A549 (cell line): Measurements from ENCODE around the gene DOK6. TPM values are rescaled to one million over a fixed set of nuclear protein-coding genes. Genes with fewer than 3 reads are reported as not detected.

Experiments
- ATAC-seq, 2 experiments: fragments of 200-7000 bp in 1 of 2; fragments of >200 bp in 1 of 2; cut with Nextera tagmentation in 1 of 2; cut with Tn5 transposase in 1 of 2; 3 replicates each; pipeline versions ENCODE4 v1.8.0 to v1.9.1; 2018 to 2020; ENCODE audit warnings: mild to moderate bottlenecking in 1 of 2, moderate library complexity in 1 of 2
- CTCF ChIA-PET: fragments of 300-600 bp; sonication (Branson Sonifier 250); formaldehyde crosslinking; extraction: SDS; loops from one replicate; lab custom pipeline; 2021; ENCODE audit warnings: antibody characterized with exemption, inconsistent platforms; lab: Yijun Ruan, JAX
- POLR2A ChIA-PET: fragments of 350-600 bp; formaldehyde crosslinking; extraction: SDS; loops from one replicate; lab custom pipeline; 2021; ENCODE audit warnings: antibody characterized with exemption, inconsistent platforms; lab: Yijun Ruan, JAX
- DNase-seq, 2 experiments: peaks; one replicate each; pipeline versions ENCODE4 v3.0.0 to v3.0.0-alpha.2; 2011 to 2016; ENCODE audit warnings: low read depth in 1 of 2, low spot score in 1 of 2
- FAIRE-seq: peaks from 2 replicates; lab custom pipeline; 2011; peaks lifted over from hg19 to GRCh38; lab: Jason Lieb, UNC
- H3K27ac ChIP-seq, 2 experiments: fragments of >200 bp; sonication (Bioruptor Twin); formaldehyde crosslinking; 3 replicates each; pipeline ENCODE4 v1.5.1; 2016 to 2017
- H3K4me1 ChIP-seq: fragments of >200 bp; sonication (Bioruptor Twin); formaldehyde crosslinking; 3 replicates; pipeline ENCODE4 v1.6.1; 2016
- H3K4me2 ChIP-seq: fragments of >200 bp; sonication (Bioruptor Twin); formaldehyde crosslinking; 3 replicates; pipeline ENCODE4 v1.6.1; 2016
- H3K4me3 ChIP-seq: fragments of >200 bp; sonication (Bioruptor Twin); formaldehyde crosslinking; 3 replicates; pipeline ENCODE4 v1.5.1; 2016
- H3K9me3 ChIP-seq: fragments of >200 bp; sonication (Bioruptor Twin); formaldehyde crosslinking; 3 replicates; pipeline ENCODE4 v1.6.1; 2016
- CBX8 ChIP-seq: fragments of 200-600 bp; sonication (generic); IDR thresholded peaks from 2 replicates; pipeline ENCODE4 v1.6.1; 2016
- CEBPB ChIP-seq, 2 experiments: fragments of >200 bp in 1 of 2; sonication (Bioruptor Twin) in 1 of 2; formaldehyde crosslinking in 1 of 2; IDR thresholded peaks; 2 replicates each; pipeline ENCODE4 v1.6.1; 2012 to 2016
- CHD4 ChIP-seq: fragments of 200-600 bp; sonication (generic); IDR thresholded peaks from 2 replicates; pipeline ENCODE4 v1.6.1; 2016; ENCODE audit warnings: antibody characterized with exemption, mild to moderate bottlenecking, borderline replicate concordance
- EHF ChIP-seq: fragments of 250-450 bp; sonication (Bioruptor Pico); IDR thresholded peaks from 2 replicates; pipeline ENCODE4 v1.5.0; 2020; ENCODE audit warnings: mild to moderate bottlenecking
- FOSL2 ChIP-seq, 2 experiments: fragments of 450-650 bp in 1 of 2; fragments of >200 bp in 1 of 2; sonication (Bioruptor Twin) in 1 of 2; formaldehyde crosslinking; IDR thresholded peaks; 2 replicates each; pipeline versions ENCODE4 v1.5.0 to v1.6.1; 2016 to 2020; ENCODE audit warnings: mild to moderate bottlenecking in 1 of 2, moderate library complexity in 1 of 2
- GATA3 ChIP-seq: IDR thresholded peaks from 2 replicates; pipeline ENCODE4 v1.6.1; 2012; ENCODE audit warnings: borderline replicate concordance
- HDAC2 ChIP-seq: fragments of 200-600 bp; sonication (generic); IDR thresholded peaks from 2 replicates; pipeline ENCODE4 v1.6.1; 2016
- HEYL ChIP-seq: fragments of 250-450 bp; sonication (Bioruptor Pico); IDR thresholded peaks from 2 replicates; pipeline ENCODE4 v1.8.0; 2021; ENCODE audit warnings: mild to moderate bottlenecking, moderate library complexity
- HOXB5 ChIP-seq: fragments of 250-450 bp; sonication (Bioruptor Pico); IDR thresholded peaks from 2 replicates; pipeline ENCODE4 v1.5.0; 2020; ENCODE audit warnings: mild to moderate bottlenecking, moderate library complexity
- JUNB ChIP-seq: fragments of >200 bp; sonication (Bioruptor Twin); formaldehyde crosslinking; IDR thresholded peaks from 2 replicates; pipeline ENCODE4 v1.6.1; 2016
- KDM5A ChIP-seq: fragments of 200-600 bp; sonication (generic); IDR thresholded peaks from 2 replicates; pipeline ENCODE4 v1.6.1; 2016; ENCODE audit warnings: antibody characterized with exemption, mild to moderate bottlenecking
- MYC ChIP-seq: IDR thresholded peaks from 2 replicates; pipeline ENCODE4 v1.6.1; 2012; ENCODE audit warnings: mild to moderate bottlenecking, inconsistent platforms, low read length, improper control_type of control experiment, borderline replicate concordance
- NR3C1 ChIP-seq: fragments of >200 bp; sonication (Bioruptor Twin); formaldehyde crosslinking; IDR thresholded peaks from 3 replicates; pipeline ENCODE4 v1.6.1; 2017
- PHF8 ChIP-seq: fragments of 200-600 bp; sonication (generic); IDR thresholded peaks from 2 replicates; pipeline ENCODE4 v1.6.1; 2016; ENCODE audit warnings: low read depth, mild to moderate bottlenecking, antibody characterized with exemption, moderate library complexity, borderline replicate concordance
- POLR2A ChIP-seq: IDR thresholded peaks from 2 replicates; pipeline ENCODE4 v1.6.1; 2012; ENCODE audit warnings: mild to moderate bottlenecking, low read length
- POLR2AphosphoS2 ChIP-seq: conservative IDR thresholded peaks from 2 replicates; pipeline ENCODE4 v1.6.1; 2012; ENCODE audit warnings: low read length, improper control_type of control experiment, inconsistent platforms
- RAD21 ChIP-seq, 2 experiments: fragments of >200 bp in 1 of 2; sonication (Bioruptor Twin) in 1 of 2; formaldehyde crosslinking in 1 of 2; IDR thresholded peaks in 1 of 2; conservative IDR thresholded peaks in 1 of 2; 2 replicates in 1 of 2; 3 replicates in 1 of 2; pipeline ENCODE4 v1.6.1; 2012 to 2018; ENCODE audit warnings: inconsistent platforms in 1 of 2
- RARB ChIP-seq: fragments of 250-450 bp; sonication (Bioruptor Pico); IDR thresholded peaks from 2 replicates; pipeline ENCODE4 v1.8.0; 2021; ENCODE audit warnings: mild to moderate bottlenecking, moderate library complexity
- RFX5 ChIP-seq: fragments of 450-650 bp; IDR thresholded peaks from 2 replicates; pipeline ENCODE4 v1.7.1; 2014; ENCODE audit warnings: antibody characterized with exemption, mild to moderate bottlenecking, moderate library complexity
- RNF2 ChIP-seq: fragments of 200-600 bp; sonication (generic); IDR thresholded peaks from 2 replicates; pipeline ENCODE4 v1.6.1; 2016; ENCODE audit warnings: low read depth, mild to moderate bottlenecking, antibody characterized with exemption, moderate library complexity, borderline replicate concordance
- TFCP2L1 ChIP-seq: fragments of 250-450 bp; sonication (Bioruptor Pico); IDR thresholded peaks from 2 replicates; pipeline ENCODE4 v1.5.0; 2021; ENCODE audit warnings: mild to moderate bottlenecking
- ZC3H11A ChIP-seq: fragments of 450-650 bp; IDR thresholded peaks from 2 replicates; pipeline ENCODE4 v1.6.1; 2014; ENCODE audit warnings: antibody characterized with exemption, mild to moderate bottlenecking
- ZFP36 ChIP-seq: fragments of 450-650 bp; IDR thresholded peaks from 2 replicates; pipeline ENCODE4 v1.6.1; 2014; ENCODE audit warnings: borderline replicate concordance; ENCODE audit not compliant: partially characterized antibody
- ZNF302 ChIP-seq: fragments of 250-450 bp; sonication (Bioruptor Pico); IDR thresholded peaks from 2 replicates; pipeline ENCODE4 v1.9.0; 2021; ENCODE audit warnings: inconsistent platforms, mild to moderate bottlenecking, moderate library complexity
- WGBS: methylation state at CpG from one replicate; pipeline ENCODE4 v1.1.6; 2017; ENCODE audit errors: missing lambda C conversion rate; 5-methylcytosine and 5-hydroxymethylcytosine counted together
- polyA plus RNA-seq, 4 experiments: library from polyadenylated mRNA; depleted of rRNA in 3 of 4; stranded (reverse); fragments of >200 nt; fragmentation: RNase III in 1 of 4; extraction: RNeasy Plus Mini Kit Qiagen cat#74134 plus additional on column Dnase treatment in 1 of 4; gene quantifications; 2 replicates in 3 of 4; 3 replicates in 1 of 4; pipeline ENCODE4 v1.2.3, GENCODE V29; 2011 to 2017
- TF ChIP-seq, protein P1 (sequence below): fragments of 450-650 bp; IDR thresholded peaks from 2 replicates; pipeline ENCODE4 v1.6.1; 2014; ENCODE audit warnings: antibody characterized with exemption
- TF ChIP-seq, protein P2 (sequence below): fragments of 250-450 bp; sonication (Bioruptor Pico); IDR thresholded peaks from 2 replicates; pipeline ENCODE4 v1.5.0; 2020; ENCODE audit warnings: low read depth, mild to moderate bottlenecking, moderate library complexity
- TF ChIP-seq, protein P3 (sequence below): IDR thresholded peaks from 2 replicates; pipeline ENCODE4 v1.6.1; 2012; ENCODE audit warnings: low read depth, borderline replicate concordance
- TF ChIP-seq, protein P4 (sequence below): fragments of >200 bp; sonication (Bioruptor Twin); formaldehyde crosslinking; IDR thresholded peaks from 3 replicates; pipeline ENCODE4 v1.6.1; 2016
- TF ChIP-seq, protein P5 (sequence below): IDR thresholded peaks from 2 replicates; pipeline ENCODE4 v1.6.1; 2012
- TF ChIP-seq, protein P6 (sequence below): fragments of >200 bp; sonication (Bioruptor Twin); formaldehyde crosslinking; IDR thresholded peaks from 2 replicates; pipeline ENCODE4 v1.6.1; 2016

The DOK6 gene
- polyA plus RNA-seq, 2 of the 4 experiments (the other 2 are of a cell fraction) = not detected

DNA sequence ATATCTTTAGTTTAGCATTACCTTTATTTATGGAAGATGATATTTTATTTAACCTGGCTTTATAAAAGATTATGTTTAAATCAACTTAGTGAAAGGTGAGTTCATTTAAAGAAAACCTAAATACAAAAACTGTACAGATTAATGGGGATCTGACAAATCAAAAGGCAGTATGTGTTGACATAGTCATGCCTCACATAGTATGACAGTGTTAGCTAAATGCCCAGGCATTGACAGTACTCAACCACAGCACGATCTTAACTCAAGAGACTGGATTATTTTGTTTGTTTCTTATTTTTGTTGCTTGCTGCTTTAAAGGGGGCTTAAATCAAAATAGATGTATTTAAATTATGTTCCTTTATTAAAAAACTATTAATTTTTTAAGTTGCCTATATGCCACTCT lies 7.8 kb downstream of the DOK6 start:
- no peak for FAIRE-seq
- H3K4me2 ChIP-seq = no peak overlapping the region
- CTCF ChIA-PET = no interaction called here

DNA sequence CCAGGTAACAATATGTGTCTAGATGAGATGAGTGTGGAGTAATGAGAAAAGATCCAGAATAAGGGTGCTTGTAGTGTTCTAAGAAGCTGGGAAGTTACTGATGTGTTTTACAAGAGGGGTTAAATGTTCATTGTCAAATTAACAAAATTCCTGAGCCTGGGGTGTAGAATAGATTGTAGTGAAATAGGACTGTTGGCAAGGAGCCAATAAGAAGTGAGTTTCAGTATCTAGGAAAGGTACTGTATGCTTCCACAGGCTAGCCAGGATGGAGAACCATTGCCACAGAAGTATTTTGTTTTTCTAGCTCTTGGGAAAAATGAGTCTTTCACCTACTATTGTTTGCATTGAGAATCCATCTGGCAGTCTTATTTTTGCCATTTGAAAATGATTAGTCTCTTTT lies 10.5 kb downstream of the DOK6 start:
- FAIRE-seq = no peak
- CTCF ChIA-PET = interaction anchor here (0.6 kb wide), 1 partner anchor 89 kb away, joined by 3 read pairs; no protein-coding TSS in a partner anchor
- no peak overlapping the region for H3K4me2 ChIP-seq
- no peaks in the 10 kb centered on the region for H3K9me3 ChIP-seq
- H3K4me1 ChIP-seq = no peaks in the 10 kb centered on the region
- TF ChIP-seq HDAC2 (no peak), ZFP36 (no peak), POLR2AphosphoS2 (no peak), EHF (CRISPR knock-in tag) (no peak), HEYL (CRISPR knock-in tag) (no peak)
- TF ChIP-seq, protein P1, sequence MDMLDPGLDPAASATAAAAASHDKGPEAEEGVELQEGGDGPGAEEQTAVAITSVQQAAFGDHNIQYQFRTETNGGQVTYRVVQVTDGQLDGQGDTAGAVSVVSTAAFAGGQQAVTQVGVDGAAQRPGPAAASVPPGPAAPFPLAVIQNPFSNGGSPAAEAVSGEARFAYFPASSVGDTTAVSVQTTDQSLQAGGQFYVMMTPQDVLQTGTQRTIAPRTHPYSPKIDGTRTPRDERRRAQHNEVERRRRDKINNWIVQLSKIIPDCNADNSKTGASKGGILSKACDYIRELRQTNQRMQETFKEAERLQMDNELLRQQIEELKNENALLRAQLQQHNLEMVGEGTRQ = no peak
- TF ChIP-seq, all 56 proteins: peak for 0
- Histone ChIP-seq H3K27ac (no peak overlapping the region), H3K4me3 (no peak overlapping the region)
- no peak for DNase-seq
- no peak for ATAC-seq
- POLR2A ChIA-PET = no interaction called here

More for the DNA sequence above, 7.8 kb downstream of the DOK6 start:
- Histone ChIP-seq H3K4me1 (no peaks in the 10 kb centered on the region), H3K27ac (no peak overlapping the region), H3K9me3 (no peaks in the 10 kb centered on the region), H3K4me3 (no peak overlapping the region)
- DNase-seq = no peak
- POLR2A ChIA-PET = no interaction called here
- 0% methylated on average over 1 of the region's 1 CpG for WGBS
- TF ChIP-seq RAD21 (conservative IDR thresholded peaks at IDR 0.05 in 1 of 2, IDR thresholded peaks at IDR 0.05 in 1 of 2) = no peak
- TF ChIP-seq RNF2 = no peak
- no peak for TF ChIP-seq HOXB5 (CRISPR knock-in tag)
- TF ChIP-seq JUNB = no peak
- TF ChIP-seq POLR2A = no peak
- no peak for TF ChIP-seq CEBPB (IDR thresholded peaks at IDR 0.05)
- TF ChIP-seq, protein P2, sequence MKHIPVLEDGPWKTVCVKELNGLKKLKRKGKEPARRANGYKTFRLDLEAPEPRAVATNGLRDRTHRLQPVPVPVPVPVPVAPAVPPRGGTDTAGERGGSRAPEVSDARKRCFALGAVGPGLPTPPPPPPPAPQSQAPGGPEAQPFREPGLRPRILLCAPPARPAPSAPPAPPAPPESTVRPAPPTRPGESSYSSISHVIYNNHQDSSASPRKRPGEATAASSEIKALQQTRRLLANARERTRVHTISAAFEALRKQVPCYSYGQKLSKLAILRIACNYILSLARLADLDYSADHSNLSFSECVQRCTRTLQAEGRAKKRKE (CRISPR knock-in tag) = no peak
- TF ChIP-seq, protein P3, sequence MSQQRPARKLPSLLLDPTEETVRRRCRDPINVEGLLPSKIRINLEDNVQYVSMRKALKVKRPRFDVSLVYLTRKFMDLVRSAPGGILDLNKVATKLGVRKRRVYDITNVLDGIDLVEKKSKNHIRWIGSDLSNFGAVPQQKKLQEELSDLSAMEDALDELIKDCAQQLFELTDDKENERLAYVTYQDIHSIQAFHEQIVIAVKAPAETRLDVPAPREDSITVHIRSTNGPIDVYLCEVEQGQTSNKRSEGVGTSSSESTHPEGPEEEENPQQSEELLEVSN = no peak
- TF ChIP-seq CBX8 = no peak
- no peak for TF ChIP-seq PHF8
- TF ChIP-seq ZNF302 (CRISPR knock-in tag) = no peak
- TF ChIP-seq, protein P4, sequence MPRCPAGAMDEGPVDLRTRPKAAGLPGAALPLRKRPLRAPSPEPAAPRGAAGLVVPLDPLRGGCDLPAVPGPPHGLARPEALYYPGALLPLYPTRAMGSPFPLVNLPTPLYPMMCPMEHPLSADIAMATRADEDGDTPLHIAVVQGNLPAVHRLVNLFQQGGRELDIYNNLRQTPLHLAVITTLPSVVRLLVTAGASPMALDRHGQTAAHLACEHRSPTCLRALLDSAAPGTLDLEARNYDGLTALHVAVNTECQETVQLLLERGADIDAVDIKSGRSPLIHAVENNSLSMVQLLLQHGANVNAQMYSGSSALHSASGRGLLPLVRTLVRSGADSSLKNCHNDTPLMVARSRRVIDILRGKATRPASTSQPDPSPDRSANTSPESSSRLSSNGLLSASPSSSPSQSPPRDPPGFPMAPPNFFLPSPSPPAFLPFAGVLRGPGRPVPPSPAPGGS = no peak
- TF ChIP-seq TFCP2L1 (CRISPR knock-in tag) = no peak
- no peak for TF ChIP-seq CHD4
- TF ChIP-seq GATA3 = no peak
- no peak for ATAC-seq

DNA sequence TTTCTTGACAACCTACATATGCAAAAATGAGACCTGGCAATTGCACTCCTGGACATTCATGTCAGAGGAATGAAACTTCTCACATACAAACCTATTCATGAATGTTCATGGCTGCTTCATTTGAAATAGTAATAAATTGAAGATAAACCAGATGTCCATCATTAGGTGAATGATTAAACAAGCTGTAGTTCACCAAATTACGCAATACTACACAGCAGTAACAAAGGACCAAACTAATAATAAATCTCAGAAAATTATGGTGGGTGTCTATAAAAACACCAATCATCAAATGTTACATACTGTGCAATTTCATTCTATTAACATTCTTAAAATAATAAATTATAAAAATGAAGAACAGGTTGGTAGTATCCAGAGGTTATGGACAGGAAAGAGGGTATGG lies 13.5 kb downstream of the DOK6 start:
- Histone ChIP-seq H3K27ac (no peak overlapping the region), H3K4me2 (no peak overlapping the region), H3K4me3 (no peak overlapping the region), H3K4me1 (no peaks in the 10 kb centered on the region), H3K9me3 (no peaks in the 10 kb centered on the region)
- ChIA-PET POLR2A (no interaction called here), CTCF (no interaction called here)
- no peak for FAIRE-seq
- DNase-seq = no peak
- no peak for ATAC-seq
- TF ChIP-seq, protein P5, sequence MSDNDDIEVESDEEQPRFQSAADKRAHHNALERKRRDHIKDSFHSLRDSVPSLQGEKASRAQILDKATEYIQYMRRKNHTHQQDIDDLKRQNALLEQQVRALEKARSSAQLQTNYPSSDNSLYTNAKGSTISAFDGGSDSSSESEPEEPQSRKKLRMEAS = no peak
- no peak for TF ChIP-seq FOSL2 (IDR thresholded peaks at IDR 0.05)
- no peak for TF ChIP-seq FOSL2 (CRISPR knock-in tag; IDR thresholded peaks at IDR 0.05)
- TF ChIP-seq, protein P6, sequence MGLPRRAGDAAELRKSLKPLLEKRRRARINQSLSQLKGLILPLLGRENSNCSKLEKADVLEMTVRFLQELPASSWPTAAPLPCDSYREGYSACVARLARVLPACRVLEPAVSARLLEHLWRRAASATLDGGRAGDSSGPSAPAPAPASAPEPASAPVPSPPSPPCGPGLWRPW = no peak
- no peak for TF ChIP-seq RARB (CRISPR knock-in tag)
- no peak for TF ChIP-seq CBX8
- TF ChIP-seq MYC = no peak
- no peak for TF ChIP-seq HOXB5 (CRISPR knock-in tag)
- TF ChIP-seq ZC3H11A = no peak
- TF ChIP-seq RFX5 = no peak
- TF ChIP-seq KDM5A = no peak
- no peak for TF ChIP-seq JUNB
- no peak for TF ChIP-seq POLR2A
- no peak for TF ChIP-seq NR3C1
- WGBS = 0% methylated on average over 1 of the region's 1 CpG
